Activated CD4-positive, alpha-beta T cell treated with anti-CD3 and anti-CD28 coated beads for 36 hours (primary cell): ENCODE data around the gene ENDOG. TPM values are rescaled to one million over a fixed set of nuclear protein-coding genes. Genes with fewer than 3 reads are reported as not detected.
"Not testable (repeated sequence)": the region's sequence is repeated elsewhere in the genome, so short reads cannot be mapped to it uniquely, and the experiment has no call there.

Experiments
- ATAC-seq: fragments of 200-7000 bp; cut with Tn5 transposase; one replicate; pipeline ENCODE4 v1.10.0; 2021; ENCODE audit warnings: mild to moderate bottlenecking, moderate library complexity
- CTCF ChIA-PET: fragments of 350-600 bp; sonication (Branson Sonifier 250); formaldehyde crosslinking; loops from one replicate; lab custom pipeline; 2021; ENCODE audit warnings: antibody characterized with exemption; lab: Charles Lee
- POLR2A ChIA-PET: fragments of 350-600 bp; sonication (Branson Sonifier 250); formaldehyde crosslinking; loops from one replicate; lab custom pipeline; 2021; ENCODE audit warnings: antibody characterized with exemption, inconsistent platforms; lab: Charles Lee
- DNase-seq: peaks from one replicate; pipeline ENCODE4 v3.0.0-alpha.2; 2020
- H3K27ac Mint-ChIP-seq: one replicate; pipeline ENCODE4 v1.8.0; 2021; ENCODE audit warnings: mixed read lengths
- H3K27me3 Mint-ChIP-seq: one replicate; pipeline ENCODE4 v1.8.0; 2021; ENCODE audit warnings: mixed read lengths
- H3K36me3 Mint-ChIP-seq: one replicate; pipeline ENCODE4 v1.8.0; 2021; ENCODE audit warnings: low read depth, mixed read lengths
- H3K4me1 Mint-ChIP-seq: one replicate; pipeline ENCODE4 v1.8.0; 2021; ENCODE audit warnings: mixed read lengths
- H3K4me3 Mint-ChIP-seq: one replicate; pipeline ENCODE4 v1.8.0; 2021; ENCODE audit warnings: mild to moderate bottlenecking, moderate library complexity, mixed read lengths
- H3K9me3 Mint-ChIP-seq: one replicate; pipeline ENCODE4 v1.8.0; 2021; ENCODE audit warnings: low read depth, mixed read lengths
- intact Hi-C, 2 experiments: fragments of 100-400 bp; cut with DNase I in 1 of 2; cut with micrococcal nuclease in 1 of 2; formaldehyde crosslinking; loops; one replicate each; pipeline versions ENCODE4 v1.14.2 to v1.15.1; 2022 to 2024; cut with DNase I, micrococcal nuclease
- total RNA-seq, 2 experiments: library from RNA; stranded (reverse); gene quantifications; one replicate each; pipeline ENCODE4 v1.2.3, GENCODE V29; 2021

The ENDOG gene
- 1 to 10 TPM; 7.3 to 9.3 TPM for total RNA-seq

DNA sequence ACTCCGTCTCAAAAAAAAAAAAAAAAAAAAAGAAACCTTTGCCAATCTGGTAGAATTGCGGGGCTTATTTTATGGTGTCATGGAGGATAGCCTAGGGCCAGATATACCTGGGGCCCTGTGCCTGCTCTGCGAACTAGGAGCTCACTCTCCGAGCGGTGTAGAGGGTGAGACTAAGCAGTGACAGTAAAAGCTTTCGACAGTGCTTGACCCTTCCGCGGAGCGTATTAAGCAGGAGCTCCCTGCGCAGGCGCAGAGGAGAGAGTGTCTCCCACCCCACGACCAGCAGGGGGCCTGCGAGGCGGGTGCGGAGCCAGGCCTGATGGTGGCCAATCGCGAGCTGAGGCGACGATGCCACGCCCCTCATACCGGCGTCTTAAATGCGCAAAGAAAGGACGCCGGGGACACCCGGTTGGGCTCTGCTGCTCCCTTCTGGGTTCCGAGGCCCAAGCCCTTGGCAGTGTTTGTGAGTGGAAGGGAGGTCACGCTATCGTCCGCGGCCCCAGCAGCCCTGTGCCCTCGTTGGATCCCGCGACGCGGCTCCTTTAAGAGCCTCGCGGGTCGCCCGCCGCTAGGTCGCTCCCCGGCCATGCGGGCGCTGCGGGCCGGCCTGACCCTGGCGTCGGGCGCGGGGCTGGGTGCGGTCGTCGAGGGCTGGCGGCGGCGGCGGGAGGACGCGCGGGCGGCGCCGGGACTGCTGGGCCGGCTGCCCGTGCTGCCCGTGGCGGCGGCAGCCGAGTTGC, at the start of gene ENDOG:
Gene ENDOG, plus strand, starts transcription at position 402 of the 740 bp plus-strand sequence. Its CDS starts 185 bp downstream, at position 587.
- Mint-ChIP-seq H3K4me1 (peaks cover 13% of the 10 kb centered on the region), H3K9me3 (no peaks in the 10 kb centered on the region), H3K27ac (peak within 1 kb of the TSS; percentile 80), H3K27me3 (no peaks in the 10 kb centered on the region), H3K4me3 (peak within 1 kb of the TSS; percentile 76), H3K36me3 (peaks cover 10% of the 10 kb centered on the region)
- peak; percentile 98 for DNase-seq
- CTCF ChIA-PET, result interaction anchor here (0.5 to 2.4 kb wide), 28 partner anchors 9 to 848 kb away, joined by 3 to 16 read pairs (median 4); partner anchors contain the start of genes SPOUT1, URM1 and ZDHHC12
- ATAC-seq, result peak; percentile 98
- intact Hi-C loops, result loop anchor here (1.0 to 5.0 kb wide), 20 partner anchors 11 to 595 kb away; partner anchors contain the start of genes KYAT1 (in 2 of the 2), SET (in 2 of the 2), SPOUT1 (in 2 of the 2) and ZER1 (in 2 of the 2)
- POLR2A ChIA-PET, result interaction anchor here (0.5 to 1.1 kb wide), 8 partner anchors 11 to 1375 kb away, joined by 3 to 7 read pairs (median 4); partner anchors contain the start of genes SPOUT1 and ZDHHC12

DNA sequence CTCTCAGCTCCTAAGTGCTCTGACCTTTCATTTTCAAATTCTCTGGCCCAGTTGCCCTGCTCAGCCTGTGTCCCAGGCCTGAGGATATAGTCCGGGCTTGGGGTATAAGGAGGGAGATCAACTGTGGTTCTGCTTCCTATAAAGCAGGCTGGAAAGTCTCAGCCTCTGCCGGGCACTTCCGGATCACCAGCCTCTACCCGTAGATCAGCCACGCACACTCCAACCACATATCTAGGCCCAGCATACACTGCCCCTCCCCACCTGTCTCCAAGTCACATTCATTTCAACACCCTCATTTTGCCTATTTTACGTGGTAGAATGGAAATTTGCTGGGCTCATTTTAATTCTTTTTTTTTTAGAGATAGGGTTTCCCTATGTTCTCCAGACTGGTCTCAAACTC, 49.7 kb upstream of the ENDOG start:
- POLR2A ChIA-PET, result no interaction called here
- intact Hi-C loops, result no loop called here
- CTCF ChIA-PET, result interaction anchor here (0.6 to 1.0 kb wide), 2 partner anchors 23 to 707 kb away, joined by 3 read pairs; no protein-coding TSS in a partner anchor

DNA sequence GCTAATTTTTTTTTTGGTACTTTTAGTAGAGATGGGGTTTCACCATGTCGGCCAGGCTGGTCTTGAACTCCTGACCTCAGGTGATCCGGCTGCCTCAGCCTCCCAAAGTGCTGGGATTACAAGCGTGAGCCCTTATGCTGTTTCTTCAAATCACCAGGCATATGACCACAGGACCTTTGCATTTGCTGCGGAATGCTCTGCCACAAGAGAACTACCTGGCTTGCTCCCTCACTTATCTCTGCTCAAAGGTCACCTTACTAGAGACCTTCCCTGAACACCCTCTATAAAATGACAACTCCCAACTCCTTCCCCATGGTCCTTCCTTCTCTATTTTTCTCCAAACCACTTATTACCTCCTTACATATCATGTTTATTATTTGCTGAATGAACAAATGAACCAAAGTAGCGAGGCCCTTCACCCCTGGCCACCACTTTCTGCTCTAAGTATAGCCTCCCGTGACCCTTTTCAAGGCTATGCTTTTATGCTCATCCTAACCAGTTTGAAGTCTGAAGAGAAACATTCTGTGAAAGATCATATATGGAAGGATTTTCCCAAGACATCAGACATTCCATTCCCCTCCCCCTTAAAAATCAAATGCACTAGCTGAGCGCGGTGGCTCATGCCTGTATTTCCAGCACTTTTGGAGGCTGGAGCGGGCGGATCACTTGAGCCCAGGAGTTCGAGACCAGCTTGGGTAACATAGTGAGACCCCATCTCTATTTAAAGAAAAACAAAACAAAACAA, 47.8 kb upstream of the ENDOG start:
- Mint-ChIP-seq H3K4me1 (peaks cover 18% of the 10 kb centered on the region), H3K36me3 (peaks cover 5% of the 10 kb centered on the region), H3K27me3 (no peaks in the 10 kb centered on the region), H3K27ac (peak overlapping the region; percentile 86), H3K4me3 (peak overlapping the region; percentile 82), H3K9me3 (no peaks in the 10 kb centered on the region)
- ATAC-seq (no peak), DNase-seq (no peak)
- ChIA-PET CTCF (interaction anchor here (0.6 to 2.3 kb wide), 6 partner anchors 8 to 800 kb away, joined by 3 to 11 read pairs (median 4); partner anchors contain the start of genes ENDOG and SPOUT1), POLR2A (interaction anchor here (0.5 to 0.7 kb wide), 2 partner anchors 84 to 135 kb away, joined by 3 to 4 read pairs; no protein-coding TSS in a partner anchor)
- intact Hi-C loops, result loop anchor here (1.0 to 10.0 kb wide), 18 partner anchors 17 to 610 kb away; partner anchors contain the start of genes ENDOG (in 2 of the 2), TBC1D13 (in 2 of the 2), ZDHHC12 (in 2 of the 2) and BBLN (in 1 of the 2)

More for the DNA sequence above, 49.7 kb upstream of the ENDOG start:
- no peak overlapping the region for H3K27ac Mint-ChIP-seq
- no peaks in the 10 kb centered on the region for H3K27me3 Mint-ChIP-seq
- no peak overlapping the region for H3K4me3 Mint-ChIP-seq
- no peak for DNase-seq
- H3K9me3 Mint-ChIP-seq, result no peaks in the 10 kb centered on the region
- peaks cover 18% of the 10 kb centered on the region for H3K4me1 Mint-ChIP-seq
- H3K36me3 Mint-ChIP-seq, result peaks cover 5% of the 10 kb centered on the region
- no peak for ATAC-seq

DNA sequence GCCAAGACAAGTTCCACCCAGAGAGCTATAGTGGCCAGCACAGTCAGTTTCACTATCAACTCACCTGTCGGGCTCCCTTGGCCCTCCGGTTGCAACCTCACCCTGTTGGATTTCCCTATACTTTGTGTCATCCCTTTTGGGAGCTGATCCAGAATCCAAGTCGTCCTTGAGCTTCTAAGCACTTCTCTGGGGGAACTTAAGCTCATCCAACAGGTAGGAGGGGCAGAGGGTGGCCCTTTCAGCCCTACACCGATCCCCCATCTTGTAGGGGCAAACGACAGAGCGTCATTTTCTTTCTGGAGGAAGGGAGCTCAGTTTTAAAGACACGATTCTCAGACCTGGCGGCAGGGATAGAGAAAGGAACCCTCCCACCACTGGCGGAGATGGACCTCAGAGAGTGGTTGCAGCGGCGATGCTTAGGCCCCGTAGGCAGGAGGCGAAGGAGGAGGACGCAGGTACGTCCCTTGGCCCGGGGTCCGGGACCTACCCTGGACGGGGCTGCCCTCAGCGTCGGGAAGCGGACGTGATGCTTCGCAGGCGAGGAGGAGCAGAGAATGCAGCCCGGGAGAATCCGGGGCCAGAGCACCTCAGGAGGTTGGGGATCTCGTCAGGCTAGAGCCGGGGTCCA, 47.1 kb upstream of the ENDOG start:
- no peaks in the 10 kb centered on the region for H3K9me3 Mint-ChIP-seq
- peak overlapping the region; percentile 82 for H3K4me3 Mint-ChIP-seq
- peaks cover 18% of the 10 kb centered on the region for H3K4me1 Mint-ChIP-seq
- H3K36me3 Mint-ChIP-seq, result peaks cover 5% of the 10 kb centered on the region
- intact Hi-C loops, result loop anchor here (1.0 to 10.0 kb wide), 18 partner anchors 16 to 610 kb away; partner anchors contain the start of genes ENDOG (in 2 of the 2), TBC1D13 (in 2 of the 2), ZDHHC12 (in 2 of the 2) and BBLN (in 1 of the 2)
- H3K27me3 Mint-ChIP-seq, result no peaks in the 10 kb centered on the region
- ATAC-seq (peak; percentile 34), DNase-seq (no peak)
- POLR2A ChIA-PET, result interaction anchor here (0.5 to 0.7 kb wide), 2 partner anchors 85 to 135 kb away, joined by 3 to 4 read pairs; no protein-coding TSS in a partner anchor
- peak overlapping the region; percentile 86 for H3K27ac Mint-ChIP-seq
- CTCF ChIA-PET, result interaction anchor here (0.6 to 2.3 kb wide), 7 partner anchors 9 to 799 kb away, joined by 3 to 11 read pairs (median 3); partner anchors contain the start of genes ENDOG and SPOUT1

DNA sequence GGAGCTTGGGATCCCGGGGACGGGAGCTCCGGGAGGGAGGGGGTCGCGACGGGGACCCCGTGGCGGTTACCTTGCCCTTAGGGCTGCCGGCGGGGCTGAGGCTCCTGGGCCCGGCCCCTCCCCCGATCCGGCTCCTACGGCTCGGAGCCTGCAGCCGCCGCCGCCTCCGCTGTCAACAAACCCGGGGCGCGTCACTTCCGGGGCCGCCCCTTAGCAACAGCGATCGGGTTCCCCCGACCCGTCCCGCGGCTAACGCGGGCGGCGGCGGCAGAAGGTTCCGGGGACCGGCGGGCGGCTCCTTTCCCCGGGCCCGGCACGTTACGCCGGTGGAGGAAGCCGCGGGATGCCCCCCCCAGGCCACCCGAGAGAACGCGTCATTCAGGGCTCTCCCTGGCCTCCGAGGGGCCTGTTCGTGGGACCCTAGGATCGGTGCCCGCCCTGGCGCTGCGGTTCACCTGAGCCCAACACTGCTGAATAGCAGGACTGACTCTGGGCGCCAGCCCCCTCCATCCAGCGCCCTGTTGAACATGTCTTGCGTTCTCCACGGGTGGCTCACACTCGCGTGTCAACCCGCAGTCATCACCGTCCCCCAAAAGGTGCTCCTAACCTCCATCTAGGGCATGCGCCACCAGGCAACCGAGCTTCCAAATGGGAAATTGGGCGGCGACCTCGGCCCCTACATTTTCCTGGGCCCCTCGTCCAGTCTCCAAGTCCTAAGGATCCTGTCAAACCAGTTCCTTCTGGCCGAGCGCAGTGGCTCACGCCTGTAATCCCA, 46.4 kb upstream of the ENDOG start, which contains the start of gene ZER1:
Gene ZER1, minus strand, starts transcription at position 183 of the 775 bp plus-strand sequence. CDS start 16,362 bp downstream, outside the sequence.
- ChIA-PET POLR2A (no interaction called here), CTCF (interaction anchor here (0.6 to 2.3 kb wide), 4 partner anchors 10 to 68 kb away, joined by 3 to 11 read pairs (median 3); no protein-coding TSS in a partner anchor)
- Mint-ChIP-seq H3K27ac (peak within 1 kb of the TSS; percentile 86), H3K9me3 (no peaks in the 10 kb centered on the region), H3K27me3 (no peaks in the 10 kb centered on the region), H3K36me3 (peaks cover 5% of the 10 kb centered on the region), H3K4me3 (peak within 1 kb of the TSS; percentile 82), H3K4me1 (peaks cover 18% of the 10 kb centered on the region)
- peak; percentile 94 for ATAC-seq
- intact Hi-C loops, result loop anchor here (1.0 to 10.0 kb wide), 18 partner anchors 15 to 611 kb away; partner anchors contain the start of genes ENDOG (in 2 of the 2), TBC1D13 (in 2 of the 2), ZDHHC12 (in 2 of the 2) and BBLN (in 1 of the 2)
- DNase-seq, result peak; percentile 97

DNA sequence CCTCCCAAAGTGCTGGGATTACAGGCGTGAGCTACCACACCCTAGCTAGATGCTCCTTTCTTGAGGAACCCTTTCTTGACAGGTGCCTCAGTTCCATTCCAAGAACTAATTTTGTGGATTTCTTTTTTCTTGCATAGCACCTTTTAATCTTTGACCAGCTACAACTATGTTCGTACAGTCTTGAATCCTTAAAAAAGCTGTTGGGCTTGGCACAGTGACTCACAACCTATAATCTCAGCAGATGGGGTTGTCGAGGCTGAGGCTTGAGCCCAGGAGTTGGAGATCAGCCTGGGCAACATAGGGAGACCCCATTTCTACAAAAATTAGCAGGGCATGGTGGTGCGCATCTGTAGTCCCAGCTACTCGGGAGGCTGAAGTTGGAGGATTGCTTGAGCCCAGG, 45.3 kb upstream of the ENDOG start:
- H3K36me3 Mint-ChIP-seq, result no peaks in the 10 kb centered on the region
- ChIA-PET POLR2A (interaction anchor here (1.3 kb wide), 1 partner anchor 9 kb away, joined by 3 read pairs; no protein-coding TSS in a partner anchor), CTCF (interaction anchor here (0.7 to 2.3 kb wide), 2 partner anchors 16 to 109 kb away, joined by 3 to 11 read pairs; partner anchors contain the start of genes KYAT1 and LRRC8A)
- H3K4me1 Mint-ChIP-seq, result peaks cover 18% of the 10 kb centered on the region
- H3K27ac Mint-ChIP-seq, result peak overlapping the region; percentile 25
- intact Hi-C loops, result loop anchor here in 1 of 2 experiments (10.0 kb wide), 1 partner anchor 48 kb away; the partner anchor contains the start of gene ZDHHC12
- no peaks in the 10 kb centered on the region for H3K27me3 Mint-ChIP-seq
- ATAC-seq (no peak), DNase-seq (no peak)
- H3K9me3 Mint-ChIP-seq, result no peaks in the 10 kb centered on the region
- H3K4me3 Mint-ChIP-seq, result peak overlapping the region; percentile 82

DNA sequence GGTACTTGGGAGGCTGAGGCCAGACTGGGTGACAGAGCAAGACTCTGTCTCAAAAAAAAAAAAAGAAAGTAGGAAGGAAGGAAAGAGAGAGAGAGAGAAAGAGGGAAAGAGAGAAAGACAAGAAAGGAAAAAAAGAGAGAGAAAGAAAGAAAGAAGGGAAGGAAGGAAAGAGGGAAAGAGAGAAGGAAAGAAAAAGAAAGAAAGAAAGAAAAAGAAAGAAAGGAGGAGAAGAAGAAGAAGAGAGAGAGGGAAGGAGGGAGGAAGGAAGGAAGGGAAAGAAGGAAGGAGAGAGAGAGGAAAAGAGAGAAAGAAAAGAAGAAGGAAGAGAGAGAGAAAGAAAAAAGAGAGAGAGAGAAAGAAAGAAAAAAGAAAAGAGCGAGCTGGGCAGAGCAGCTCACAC, 43.5 kb upstream of the ENDOG start:
- Mint-ChIP-seq H3K36me3 (no peaks in the 10 kb centered on the region), H3K27ac (no peak overlapping the region), H3K27me3 (no peaks in the 10 kb centered on the region), H3K4me3 (no peak overlapping the region), H3K9me3 (no peaks in the 10 kb centered on the region), H3K4me1 (peaks cover 10% of the 10 kb centered on the region)
- intact Hi-C loops, result loop anchor here in 1 of 2 experiments (10.0 kb wide), 1 partner anchor 50 kb away; the partner anchor contains the start of gene ZDHHC12
- CTCF ChIA-PET, result no interaction called here
- POLR2A ChIA-PET, result no interaction called here
- no peak for DNase-seq
- no peak for ATAC-seq

DNA sequence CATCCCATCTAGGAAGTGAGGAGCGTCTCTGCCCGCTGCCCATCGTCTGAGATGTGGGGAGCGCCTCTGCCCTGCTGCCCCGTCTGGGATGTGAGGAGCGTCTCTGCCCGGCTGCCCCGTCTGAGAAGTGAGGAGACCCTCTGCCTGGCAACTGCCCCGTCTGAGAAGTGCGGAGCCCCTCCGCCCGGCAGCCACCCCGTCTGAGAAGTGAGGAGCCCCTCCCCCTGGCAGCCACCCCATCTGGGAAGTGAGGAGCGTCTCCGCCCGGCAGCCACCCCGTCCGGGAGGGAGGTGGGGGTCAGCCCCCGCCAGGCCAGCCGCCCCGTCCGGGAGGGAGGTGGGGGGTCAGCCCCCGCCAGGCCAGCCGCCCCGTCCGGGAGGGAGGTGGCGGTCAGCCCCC, 38.2 kb upstream of the ENDOG start:
- DNase-seq, H3K9me3 Mint-ChIP-seq, intact Hi-C loops, H3K27me3 Mint-ChIP-seq, ATAC-seq, H3K27ac Mint-ChIP-seq, H3K4me3 Mint-ChIP-seq, POLR2A ChIA-PET, H3K36me3 Mint-ChIP-seq, H3K4me1 Mint-ChIP-seq: not testable (repeated sequence)
- CTCF ChIA-PET, result interaction anchor here (0.6 kb wide), 1 partner anchor 903 kb away, joined by 3 read pairs; no protein-coding TSS in a partner anchor

DNA sequence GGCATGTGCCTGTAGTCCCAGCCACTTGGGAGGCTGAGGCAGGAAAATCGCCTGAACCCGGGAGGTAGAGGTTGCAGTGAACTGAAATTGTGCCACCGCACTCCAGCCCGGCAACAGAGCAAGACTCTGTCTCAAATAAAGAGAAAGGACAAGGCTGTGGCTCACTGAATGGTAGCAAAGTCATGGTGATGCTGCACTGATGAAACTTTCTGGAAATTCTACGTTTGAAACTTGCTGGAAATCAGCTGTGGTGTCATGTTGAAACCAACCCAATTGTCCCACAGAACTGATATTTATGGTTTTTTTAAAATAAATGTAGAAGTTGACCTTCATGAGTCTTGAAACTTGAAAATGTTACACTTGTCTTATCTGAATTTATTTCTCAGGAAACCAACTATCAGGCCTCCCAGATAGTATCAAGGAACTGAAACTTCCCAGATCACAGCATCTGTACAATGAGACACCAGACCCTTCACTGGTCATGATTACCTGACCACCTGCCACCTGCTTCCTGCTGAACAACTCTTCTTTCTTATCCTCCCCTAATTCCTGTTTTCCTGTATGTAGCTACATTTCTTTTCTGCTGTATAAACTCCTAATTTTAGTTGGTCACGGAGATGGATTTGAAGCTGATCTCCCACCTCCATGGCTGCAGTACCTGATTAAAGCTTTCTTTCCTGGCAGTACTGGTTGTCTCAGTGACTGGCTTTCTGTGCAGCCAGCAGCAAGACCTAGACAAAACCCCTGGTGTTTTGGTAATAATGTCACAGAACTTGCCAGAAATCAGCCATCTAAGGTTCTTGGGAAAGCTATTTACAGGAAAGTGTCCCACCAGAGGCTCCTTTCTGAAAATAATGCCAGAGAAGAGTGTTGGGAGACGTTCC, 36.9 kb upstream of the ENDOG start:
- H3K27ac Mint-ChIP-seq, result no peak overlapping the region
- no peak for ATAC-seq
- ChIA-PET CTCF (interaction anchor here (0.6 to 0.8 kb wide), 2 partner anchors 40 to 280 kb away, joined by 3 to 4 read pairs; no protein-coding TSS in a partner anchor), POLR2A (interaction anchor here (1.0 to 1.1 kb wide), 2 partner anchors 37 to 420 kb away, joined by 3 to 5 read pairs; partner anchors contain the start of gene ENDOG)
- H3K9me3 Mint-ChIP-seq, result peaks cover 3% of the 10 kb centered on the region
- no peak for DNase-seq
- H3K4me1 Mint-ChIP-seq, result peaks cover 10% of the 10 kb centered on the region
- no peaks in the 10 kb centered on the region for H3K27me3 Mint-ChIP-seq
- no peaks in the 10 kb centered on the region for H3K36me3 Mint-ChIP-seq
- intact Hi-C loops, result no loop called here
- no peak overlapping the region for H3K4me3 Mint-ChIP-seq
